ENCODE results near the gene EXOC6B.

Gene EXOC6B

GRCh38 chr2:72185206-72185605 is 640.6 kb downstream of the EXOC6B start:
- no peak for DNase-seq
- intact Hi-C loops (cut with DNase I), result no loop called here

GRCh38 chr2:72183466-72183865 is 642.4 kb downstream of the EXOC6B start:
- no peak for DNase-seq
- intact Hi-C loops (cut with DNase I), result no loop called here

GRCh38 chr2:72183016-72183415 is 642.8 kb downstream of the EXOC6B start:
- intact Hi-C loops (cut with DNase I), result no loop called here
- DNase-seq, result no peak

- DNase-seq, result no peak
- intact Hi-C loops (cut with DNase I), result no loop called here
Measured at GRCh38 chr2:72182547-72182946, 643.3 kb downstream of the EXOC6B start.

- no peak for DNase-seq
- intact Hi-C loops (cut with DNase I), result no loop called here
Measured at GRCh38 chr2:72181616-72182015, 644.2 kb downstream of the EXOC6B start.

- intact Hi-C loops (cut with DNase I), result no loop called here
Measured at GRCh38 chr2:72180351-72180750, 645.5 kb downstream of the EXOC6B start.

GRCh38 chr2:72178551-72178950 is 647.3 kb downstream of the EXOC6B start:
- DNase-seq, result no peak
- intact Hi-C loops (cut with DNase I), result no loop called here

More at GRCh38 chr2:72180351-72180750, 645.5 kb downstream of the EXOC6B start:
- no peak for DNase-seq

- intact Hi-C loops (cut with DNase I), result no loop called here
- no peak for DNase-seq
Measured at GRCh38 chr2:72176281-72176680, 649.6 kb downstream of the EXOC6B start.

- intact Hi-C loops (cut with DNase I), result no loop called here
- DNase-seq, result no peak
Measured at GRCh38 chr2:72175636-72176035, 650.2 kb downstream of the EXOC6B start.

- no peak for DNase-seq
- intact Hi-C loops (cut with DNase I), result no loop called here
Measured at GRCh38 chr2:72173640-72174321, 652.1 kb downstream of the EXOC6B start.

- intact Hi-C loops (cut with DNase I), result no loop called here
- DNase-seq, result no peak
Measured at GRCh38 chr2:72172478-72172877, 653.4 kb downstream of the EXOC6B start.

GRCh38 chr2:72166279-72166678 is 659.6 kb downstream of the EXOC6B start:
- intact Hi-C loops (cut with DNase I), result no loop called here

GRCh38 chr2:72165792-72166191 is 660.0 kb downstream of the EXOC6B start:
- no peak for DNase-seq
- intact Hi-C loops (cut with DNase I), result no loop called here

More at GRCh38 chr2:72166279-72166678, 659.6 kb downstream of the EXOC6B start:
- DNase-seq, result no peak

- DNase-seq, result peak in 1 of 42 donors; percentile 18
- intact Hi-C loops (cut with DNase I), result no loop called here
Measured at GRCh38 chr2:72162574-72162973, 663.3 kb downstream of the EXOC6B start.

GRCh38 chr2:72159211-72159993 is 666.4 kb downstream of the EXOC6B start:
- intact Hi-C loops (cut with DNase I), result loop anchor here (10.0 kb wide), 1 partner anchor 545 kb away; no protein-coding TSS in a partner anchor
- no peak for DNase-seq

GRCh38 chr2:72157871-72158771 is 667.7 kb downstream of the EXOC6B start:
- intact Hi-C loops (cut with DNase I), result loop anchor here (10.0 kb wide), 1 partner anchor 543 kb away; no protein-coding TSS in a partner anchor
- peak in 2 of 42 donors; percentile 21 to 22 for DNase-seq

- intact Hi-C loops (cut with DNase I), result loop anchor here (10.0 kb wide), 1 partner anchor 542 kb away; no protein-coding TSS in a partner anchor
- peak in 1 of 42 donors; percentile 8 for DNase-seq
Measured at GRCh38 chr2:72156872-72157271, 669.0 kb downstream of the EXOC6B start.

GRCh38 chr2:72155737-72156136 is 670.1 kb downstream of the EXOC6B start:
- peak in 3 of 42 donors; percentile 12 to 22 (median 15) for DNase-seq
- intact Hi-C loops (cut with DNase I), result loop anchor here (10.0 kb wide), 1 partner anchor 541 kb away; no protein-coding TSS in a partner anchor

- no peak for DNase-seq
- intact Hi-C loops (cut with DNase I), result loop anchor here (10.0 kb wide), 1 partner anchor 540 kb away; no protein-coding TSS in a partner anchor
Measured at GRCh38 chr2:72155151-72155550, 670.7 kb downstream of the EXOC6B start.

All from head of caudate nucleus (tissue), 42 donors.